H1 (cell line): ENCODE data around the gene DNM2. TPM values are rescaled to one million over a fixed set of nuclear protein-coding genes. Genes with fewer than 3 reads are reported as not detected.

ENCODE experiments used
- ATF2 ChIP-seq: IDR thresholded peaks from 2 replicates; pipeline ENCODE4 v1.6.1; 2012; ENCODE audit warnings: low read length, inconsistent platforms
- CHD7 ChIP-seq: fragments of 300-600 bp; sonication (generic); IDR thresholded peaks from 2 replicates; pipeline ENCODE4 v1.7.1; 2012; ENCODE audit warnings: low read length, moderate library complexity, mild to moderate bottlenecking, inconsistent platforms; ENCODE audit not compliant: insufficient replicate concordance
- CTBP2 ChIP-seq: IDR thresholded peaks from 2 replicates; pipeline ENCODE4 v1.7.0; 2011; ENCODE audit warnings: borderline replicate concordance, mild to moderate bottlenecking, moderate library complexity, mixed read lengths, low read length; ENCODE audit not compliant: insufficient read depth, insufficient read length
- SP2 ChIP-seq: IDR thresholded peaks from 2 replicates; pipeline ENCODE4 v1.6.1; 2012; ENCODE audit warnings: mild to moderate bottlenecking, low read length, inconsistent platforms
- YY1 ChIP-seq: IDR thresholded peaks from 2 replicates; pipeline ENCODE4 v1.6.1; 2011; ENCODE audit warnings: low read depth, mild to moderate bottlenecking, low read length
- polyA plus RNA-seq, 7 experiments: library from polyadenylated mRNA; depleted of rRNA in 3 of 7; stranded (reverse) in 5 of 7; unstranded in 2 of 7; fragments of >200 nt in 5 of 7; fragments of 200-250 nt in 2 of 7; gene quantifications; 1 replicate in 5 of 7; 2 replicates in 1 of 7; 4 replicates in 1 of 7; pipeline versions ENCODE4 v1.2.1 to v1.2.3, GENCODE V29; 2011 to 2013; ENCODE audit warnings: missing spikeins in 2 of 7, mixed read lengths in 2 of 7
- total RNA-seq: library from RNA; stranded (reverse); fragmentation: NEBNext Ultra II Directional; extraction: Animal tissue kit (Norgen Biotek cat#: 25700); gene quantifications from 2 replicates; pipeline ENCODE4 v1.2.1, GENCODE V29; 2021

DNM2 gene
- total and polyA plus RNA-seq, 2 of the 8 experiments (the other 6 are each of a cell fraction or from before 2014, with no cell fraction given) = 61.9 to 120 TPM

- no peak for TF ChIP-seq CHD7
- no peak for TF ChIP-seq YY1
- no peak for TF ChIP-seq CTBP2
- no peak for TF ChIP-seq SP2
- TF ChIP-seq ATF2 = no peak
- TF ChIP-seq, all 59 proteins: peak for 0
These were observed 57.0 kb downstream of the DNM2 start (continued) for GRCh38 chr19:10774893-10775292.
